Measurements from ENCODE around the gene FOXP1.

The FOXP1 gene

GRCh38 chr3:71580636-71581456, 2.7 kb downstream of the FOXP1 start:
- Histone ChIP-seq H3K4me1 (ENCODE audit: control insufficient read depth in 1 of 2, insufficient read depth in 1 of 2, low read depth in 1 of 2, low read length in 1 of 2) (peaks cover 70 to 73% of the 10 kb centered on the region in 2 experiments), H3K9me3 (no peaks in the 10 kb centered on the region), H3K4me3 (ENCODE audit: low read depth in 1 of 2, low read length in 1 of 2) (peak overlapping the region; percentile 97), H3K27me3 (no peaks in the 10 kb centered on the region), H3K27ac (peak overlapping the region; percentile 100), H3K36me3 (no peaks in the 10 kb centered on the region)
- no peak for TF ChIP-seq CTCF (IDR thresholded peaks at IDR 0.05)

GRCh38 chr3:71579935-71580406, 3.6 kb downstream of the FOXP1 start:
- H3K27me3 ChIP-seq = no peaks in the 10 kb centered on the region
- peak overlapping the region; percentile 97 for H3K4me3 ChIP-seq (ENCODE audit: low read depth in 1 of 2, low read length in 1 of 2)
- H3K9me3 ChIP-seq = no peaks in the 10 kb centered on the region
- peak overlapping the region; percentile 100 for H3K27ac ChIP-seq
- no peak for TF ChIP-seq CTCF (IDR thresholded peaks at IDR 0.05)
- no peaks in the 10 kb centered on the region for H3K36me3 ChIP-seq
- peaks cover 62 to 67% of the 10 kb centered on the region in 2 experiments for H3K4me1 ChIP-seq (ENCODE audit: control insufficient read depth in 1 of 2, insufficient read depth in 1 of 2, low read depth in 1 of 2, low read length in 1 of 2)

- peak overlapping the region; percentile 100 for H3K27ac ChIP-seq
Measured at GRCh38 chr3:71579326-71579934, 4.1 kb downstream of the FOXP1 start.

GRCh38 chr3:71578054-71578751, 5.3 kb downstream of the FOXP1 start:
- H3K4me1 ChIP-seq (ENCODE audit: control insufficient read depth in 1 of 2, insufficient read depth in 1 of 2, low read depth in 1 of 2, low read length in 1 of 2) = peaks cover 54 to 60% of the 10 kb centered on the region in 2 experiments
- no peaks in the 10 kb centered on the region for H3K27me3 ChIP-seq
- H3K27ac ChIP-seq = peak overlapping the region; percentile 67
- no peaks in the 10 kb centered on the region for H3K9me3 ChIP-seq
- no peaks in the 10 kb centered on the region for H3K36me3 ChIP-seq
- H3K4me3 ChIP-seq (ENCODE audit: low read depth in 1 of 2, low read length in 1 of 2) = no peak overlapping the region
- TF ChIP-seq CTCF (IDR thresholded peaks at IDR 0.05) = no peak

More at GRCh38 chr3:71579326-71579934, 4.1 kb downstream of the FOXP1 start:
- no peaks in the 10 kb centered on the region for H3K36me3 ChIP-seq
- H3K27me3 ChIP-seq = no peaks in the 10 kb centered on the region
- peaks cover 57 to 61% of the 10 kb centered on the region in 2 experiments for H3K4me1 ChIP-seq (ENCODE audit: control insufficient read depth in 1 of 2, insufficient read depth in 1 of 2, low read depth in 1 of 2, low read length in 1 of 2)
- TF ChIP-seq CTCF (IDR thresholded peaks at IDR 0.05) = no peak
- H3K4me3 ChIP-seq (ENCODE audit: low read depth in 1 of 2, low read length in 1 of 2) = peak overlapping the region; percentile 97
- no peaks in the 10 kb centered on the region for H3K9me3 ChIP-seq

GRCh38 chr3:71577011-71577410, 6.5 kb downstream of the FOXP1 start:
- peak overlapping the region; percentile 9 to 28 for H3K4me3 ChIP-seq (ENCODE audit: low read depth in 1 of 2, low read length in 1 of 2)
- H3K4me1 ChIP-seq (ENCODE audit: control insufficient read depth in 1 of 2, insufficient read depth in 1 of 2, low read depth in 1 of 2, low read length in 1 of 2) = peaks cover 54 to 60% of the 10 kb centered on the region in 2 experiments
- H3K27me3 ChIP-seq = no peaks in the 10 kb centered on the region
- no peaks in the 10 kb centered on the region for H3K36me3 ChIP-seq
- no peaks in the 10 kb centered on the region for H3K9me3 ChIP-seq
- peak overlapping the region; percentile 67 for H3K27ac ChIP-seq
- no peak for TF ChIP-seq CTCF (IDR thresholded peaks at IDR 0.05)
